MCF 10A (cell line): ENCODE data around the gene RAB6B. TPM values are rescaled to one million over a fixed set of nuclear protein-coding genes. Genes with fewer than 3 reads are reported as not detected.

ENCODE experiments used
- BruUV-seq: library from RNA; stranded (reverse); fragments of 400-500 nt; replicated peaks from 2 replicates; lab custom pipeline; 2021; lab: Mats Ljungman, UMichigan
- CTCF ChIA-PET: fragments of 300-600 bp; sonication (Branson Sonifier 250); formaldehyde crosslinking; extraction: SDS; loops from one replicate; lab custom pipeline; 2021; ENCODE audit warnings: antibody characterized with exemption, inconsistent platforms; lab: Yijun Ruan, JAX
- POLR2A ChIA-PET: fragments of 300-600, 350-650 bp; sonication (Branson Sonifier 250); formaldehyde crosslinking; extraction: SDS; loops from one replicate; lab custom pipeline; 2020; ENCODE audit warnings: antibody characterized with exemption, inconsistent platforms; lab: Yijun Ruan, JAX
- DNase-seq: peaks from one replicate; pipeline ENCODE4 v3.0.0-alpha.2; 2018; ENCODE audit not compliant: unreplicated experiment
- H3K27ac Mint-ChIP-seq: one replicate; pipeline ENCODE4 v1.8.0; 2022; ENCODE audit warnings: mild to moderate bottlenecking, low read depth, mixed read lengths; ENCODE audit not compliant: unreplicated experiment
- H3K27me3 Mint-ChIP-seq: one replicate; pipeline ENCODE4 v1.8.0; 2022; ENCODE audit warnings: mixed read lengths; ENCODE audit not compliant: insufficient read depth, unreplicated experiment
- H3K36me3 Mint-ChIP-seq: one replicate; pipeline ENCODE4 v1.8.0; 2022; ENCODE audit warnings: mild to moderate bottlenecking, moderate library complexity, mixed read lengths; ENCODE audit not compliant: insufficient read depth, unreplicated experiment
- H3K4me1 Mint-ChIP-seq: one replicate; pipeline ENCODE4 v1.8.0; 2022; ENCODE audit warnings: mixed read lengths; ENCODE audit not compliant: insufficient read depth, unreplicated experiment
- H3K4me3 Mint-ChIP-seq: one replicate; pipeline ENCODE4 v1.8.0; 2022; ENCODE audit warnings: mild to moderate bottlenecking, moderate library complexity, mixed read lengths; ENCODE audit not compliant: unreplicated experiment
- H3K9me3 Mint-ChIP-seq: one replicate; pipeline ENCODE4 v1.8.0; 2022; ENCODE audit warnings: mixed read lengths; ENCODE audit not compliant: unreplicated experiment
- CTCF ChIP-seq: fragments of 200-600 bp; IDR thresholded peaks from one replicate; pipeline ENCODE4 v1.8.0; 2022; ENCODE audit warnings: antibody characterized with exemption, mild to moderate bottlenecking; ENCODE audit not compliant: unreplicated experiment
- intact Hi-C: fragments of 100-400 bp; cut with micrococcal nuclease; formaldehyde crosslinking; loops from 2 replicates; pipeline ENCODE4 v1.14.1; 2022
- total RNA-seq: library from RNA; stranded (reverse); gene quantifications from 2 replicates; pipeline ENCODE4 v1.2.3, GENCODE V29; 2022

The RAB6B gene
- total RNA-seq, 1 experiment from 2014 or later = 1.1 TPM

- ChIA-PET CTCF (interaction anchor here (0.6 to 3.2 kb wide), 8 partner anchors 12 to 1500 kb away, joined by 3 to 20 read pairs (median 4); no protein-coding TSS in a partner anchor), POLR2A (interaction anchor here (0.6 to 1.6 kb wide), 8 partner anchors 12 to 436 kb away, joined by 3 to 8 read pairs (median 3); no protein-coding TSS in a partner anchor)
- no TSS peak for BruUV-seq
- Mint-ChIP-seq H3K27me3 (no peaks in the 10 kb centered on the region), H3K36me3 (peaks cover 43% of the 10 kb centered on the region), H3K4me1 (peaks cover 8% of the 10 kb centered on the region), H3K27ac (peak within 1 kb of the TSS; percentile 30), H3K9me3 (no peaks in the 10 kb centered on the region), H3K4me3 (peak within 1 kb of the TSS; percentile 85)
- no peak for TF ChIP-seq CTCF
- intact Hi-C loops = loop anchor here (1.0 to 10.0 kb wide), 3 partner anchors 145 to 361 kb away; partner anchors contain the start of genes CDV3 and TOPBP1
- DNase-seq = peak; percentile 96
Observed at GRCh38 chr3:133805702-133806475, 89.8 kb downstream of the RAB6B start, which contains the start of gene SRPRB. Gene SRPRB, plus strand, starts transcription at chr3:133805815. Its CDS starts 34 bp downstream, at chr3:133805849.

DNA sequence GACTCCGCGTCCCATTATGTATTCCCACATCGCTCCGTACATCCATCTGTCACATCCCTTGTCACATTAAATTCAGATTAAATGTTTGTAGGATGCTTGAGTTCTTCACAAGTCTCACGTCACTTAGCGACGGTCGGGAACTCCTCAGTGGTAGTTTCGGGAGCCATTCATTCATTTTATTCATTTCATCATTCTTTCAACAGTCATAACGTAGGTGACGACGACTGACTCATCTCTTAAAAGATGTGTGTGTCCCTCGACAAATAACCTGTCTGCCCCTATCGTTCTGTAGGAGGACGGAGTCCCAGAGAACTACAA, 90.3 kb downstream of the RAB6B start:
- H3K9me3 Mint-ChIP-seq = no peaks in the 10 kb centered on the region
- no TSS peak for BruUV-seq
- peak overlapping the region; percentile 85 for H3K4me3 Mint-ChIP-seq
- no peak for TF ChIP-seq CTCF
- CTCF ChIA-PET = interaction anchor here (1.2 to 3.2 kb wide), 3 partner anchors 13 to 141 kb away, joined by 3 to 14 read pairs (median 7); no protein-coding TSS in a partner anchor
- no peaks in the 10 kb centered on the region for H3K27me3 Mint-ChIP-seq
- intact Hi-C loops = loop anchor here (1.0 to 10.0 kb wide), 3 partner anchors 144 to 361 kb away; partner anchors contain the start of genes CDV3 and TOPBP1
- peak overlapping the region; percentile 30 for H3K27ac Mint-ChIP-seq
- POLR2A ChIA-PET = interaction anchor here (0.7 to 1.6 kb wide), 4 partner anchors 12 to 437 kb away, joined by 3 to 5 read pairs (median 3); no protein-coding TSS in a partner anchor
- peaks cover 10% of the 10 kb centered on the region for H3K4me1 Mint-ChIP-seq
- H3K36me3 Mint-ChIP-seq = peaks cover 38% of the 10 kb centered on the region
- no peak for DNase-seq

- no TSS peak for BruUV-seq
- Mint-ChIP-seq H3K27ac (peak overlapping the region; percentile 30), H3K36me3 (peaks cover 33% of the 10 kb centered on the region), H3K4me1 (peaks cover 14% of the 10 kb centered on the region), H3K27me3 (no peaks in the 10 kb centered on the region), H3K4me3 (peak overlapping the region; percentile 85), H3K9me3 (no peaks in the 10 kb centered on the region)
- no peak for TF ChIP-seq CTCF
- POLR2A ChIA-PET = interaction anchor here (0.7 to 1.6 kb wide), 3 partner anchors 12 to 52 kb away, joined by 3 to 5 read pairs (median 3); no protein-coding TSS in a partner anchor
- intact Hi-C loops = loop anchor here (1.0 to 10.0 kb wide), 3 partner anchors 144 to 360 kb away; partner anchors contain the start of genes CDV3 and TOPBP1
- CTCF ChIA-PET = interaction anchor here (1.2 to 3.2 kb wide), 2 partner anchors 13 to 140 kb away, joined by 3 to 14 read pairs; no protein-coding TSS in a partner anchor
- DNase-seq = no peak
Observed at GRCh38 chr3:133804896-133805295, 90.8 kb downstream of the RAB6B start.

GRCh38 chr3:133803469-133803868, 92.2 kb downstream of the RAB6B start:
- Mint-ChIP-seq H3K9me3 (no peaks in the 10 kb centered on the region), H3K4me3 (no peak overlapping the region), H3K4me1 (peaks cover 15% of the 10 kb centered on the region), H3K27me3 (no peaks in the 10 kb centered on the region), H3K27ac (no peak overlapping the region), H3K36me3 (peaks cover 20% of the 10 kb centered on the region)
- no peak for TF ChIP-seq CTCF
- intact Hi-C loops = loop anchor here (10.0 kb wide), 2 partner anchors 229 to 359 kb away; partner anchors contain the start of gene CDV3
- ChIA-PET CTCF (interaction anchor here (0.6 to 2.3 kb wide), 4 partner anchors 15 to 1072 kb away, joined by 3 to 14 read pairs (median 4); no protein-coding TSS in a partner anchor), POLR2A (no interaction called here)
- no TSS peak for BruUV-seq
- no peak for DNase-seq
